H1 (cell line): Measurements from ENCODE around the gene PI4K2A.
A peak's percentile ranks its signal among the peaks of the same experiment; 100 is the strongest.

ENCODE experiments used
- ATF2 ChIP-seq: IDR thresholded peaks from 2 replicates; pipeline ENCODE4 v1.6.1; 2012; ENCODE audit warnings: low read length, inconsistent platforms
- CHD2 ChIP-seq: IDR thresholded peaks from 2 replicates; pipeline ENCODE4 v1.6.1; 2012; ENCODE audit warnings: low read length, improper control_type of control experiment
- CREB1 ChIP-seq: IDR thresholded peaks from 2 replicates; pipeline ENCODE4 v1.6.1; 2012; ENCODE audit warnings: inconsistent platforms
- CTCF ChIP-seq, 3 experiments: IDR thresholded peaks; 1 replicate in 2 of 3; 2 replicates in 1 of 3; pipeline versions ENCODE4 v1.5.1 to v1.6.1; 2011; ENCODE audit warnings: low read length in 3 of 3, mild to moderate bottlenecking in 3 of 3, inconsistent platforms in 2 of 3, low read depth in 1 of 3, moderate library complexity in 1 of 3; ENCODE audit not compliant: insufficient read depth in 1 of 3; ENCODE audit errors: control extremely low read depth in 1 of 3
- EGR1 ChIP-seq: IDR thresholded peaks from 2 replicates; pipeline ENCODE4 v1.6.1; 2011; ENCODE audit warnings: low read depth, low read length, borderline replicate concordance
- EP300 ChIP-seq, 2 experiments: IDR thresholded peaks; 1 replicate in 1 of 2; 2 replicates in 1 of 2; pipeline ENCODE4 v1.6.1; 2011 to 2012; ENCODE audit warnings: low read depth in 2 of 2, low read length in 2 of 2, mild to moderate bottlenecking in 2 of 2, borderline replicate concordance in 1 of 2, inconsistent platforms in 1 of 2, moderate library complexity in 1 of 2
- HDAC6 ChIP-seq: IDR thresholded peaks from one replicate; pipeline ENCODE4 v1.7.1; 2012; ENCODE audit warnings: low read depth, mild to moderate bottlenecking, inconsistent platforms, low read length, moderate library complexity
- JUND ChIP-seq: IDR thresholded peaks from 2 replicates; pipeline ENCODE4 v1.6.1; 2011; ENCODE audit warnings: mild to moderate bottlenecking, improper control_type of control experiment, low read length
- MAX ChIP-seq: IDR thresholded peaks from 2 replicates; pipeline ENCODE4 v1.6.1; 2012; ENCODE audit warnings: inconsistent platforms
- POLR2AphosphoS5 ChIP-seq: IDR thresholded peaks from 2 replicates; pipeline ENCODE4 v1.6.1; 2011; ENCODE audit warnings: low read depth, low read length
- SP2 ChIP-seq: IDR thresholded peaks from 2 replicates; pipeline ENCODE4 v1.6.1; 2012; ENCODE audit warnings: mild to moderate bottlenecking, low read length, inconsistent platforms
- YY1 ChIP-seq: IDR thresholded peaks from 2 replicates; pipeline ENCODE4 v1.6.1; 2011; ENCODE audit warnings: low read depth, mild to moderate bottlenecking, low read length

GRCh38 chr10:97687785-97688781 lies 47.6 kb downstream of the PI4K2A start:
- TF ChIP-seq CTCF (IDR thresholded peaks at IDR 0.05; ENCODE audit: control extremely low read depth in 1 of 3, insufficient read depth in 1 of 3, low read depth in 1 of 3, low read length in 3 of 3) (no peak), CREB1 (no peak), EP300 (IDR thresholded peaks at IDR 0.05; ENCODE audit: borderline replicate concordance in 1 of 2, low read depth in 2 of 2, low read length in 2 of 2) (no peak), CHD2 (no peak), MAX (no peak), ATF2 (0 out of 2 replicates have a peak, but pooled peaks have one; percentile 5), HDAC6 (no peak), JUND (no peak), EGR1 (no peak), YY1 (no peak), POLR2AphosphoS5 (no peak), SP2 (no peak)
